ENCODE measurements around the gene FCRL6.

Gene FCRL6

DNA sequence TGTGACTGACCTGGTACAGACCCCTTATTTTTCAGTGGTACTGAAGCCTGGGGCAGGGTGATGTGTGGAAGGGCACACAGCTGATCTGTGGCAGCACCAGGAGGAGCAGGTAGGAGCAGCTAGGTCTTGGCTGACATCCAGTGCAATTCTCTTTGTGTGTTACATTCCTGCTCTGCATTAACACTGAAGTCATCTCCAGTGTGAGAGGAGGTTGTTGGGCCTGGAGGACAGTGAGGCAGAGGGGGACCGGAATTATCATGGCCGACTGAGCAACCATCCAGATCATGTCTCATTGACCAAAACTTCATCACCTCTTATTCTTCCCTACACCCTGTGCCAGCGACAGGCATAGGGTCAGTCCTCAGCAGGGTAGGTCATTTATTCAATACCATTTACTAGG is 26.0 kb downstream of the FCRL6 start:
- TF ChIP-seq, protein P1, sequence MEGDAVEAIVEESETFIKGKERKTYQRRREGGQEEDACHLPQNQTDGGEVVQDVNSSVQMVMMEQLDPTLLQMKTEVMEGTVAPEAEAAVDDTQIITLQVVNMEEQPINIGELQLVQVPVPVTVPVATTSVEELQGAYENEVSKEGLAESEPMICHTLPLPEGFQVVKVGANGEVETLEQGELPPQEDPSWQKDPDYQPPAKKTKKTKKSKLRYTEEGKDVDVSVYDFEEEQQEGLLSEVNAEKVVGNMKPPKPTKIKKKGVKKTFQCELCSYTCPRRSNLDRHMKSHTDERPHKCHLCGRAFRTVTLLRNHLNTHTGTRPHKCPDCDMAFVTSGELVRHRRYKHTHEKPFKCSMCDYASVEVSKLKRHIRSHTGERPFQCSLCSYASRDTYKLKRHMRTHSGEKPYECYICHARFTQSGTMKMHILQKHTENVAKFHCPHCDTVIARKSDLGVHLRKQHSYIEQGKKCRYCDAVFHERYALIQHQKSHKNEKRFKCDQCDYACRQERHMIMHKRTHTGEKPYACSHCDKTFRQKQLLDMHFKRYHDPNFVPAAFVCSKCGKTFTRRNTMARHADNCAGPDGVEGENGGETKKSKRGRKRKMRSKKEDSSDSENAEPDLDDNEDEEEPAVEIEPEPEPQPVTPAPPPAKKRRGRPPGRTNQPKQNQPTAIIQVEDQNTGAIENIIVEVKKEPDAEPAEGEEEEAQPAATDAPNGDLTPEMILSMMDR (IDR thresholded peaks at IDR 0.05; ENCODE audit: control extremely low read depth, extremely low read depth, low read depth, missing control alignments) = no peak
- POLR2A ChIA-PET = no interaction called here
- no peak for DNase-seq (ENCODE audit: extremely low spot score)
- CTCF ChIA-PET = interaction anchor here (1.5 to 2.0 kb wide), 2 partner anchors 29 to 218 kb away, joined by 3 to 7 read pairs; no protein-coding TSS in a partner anchor

DNA sequence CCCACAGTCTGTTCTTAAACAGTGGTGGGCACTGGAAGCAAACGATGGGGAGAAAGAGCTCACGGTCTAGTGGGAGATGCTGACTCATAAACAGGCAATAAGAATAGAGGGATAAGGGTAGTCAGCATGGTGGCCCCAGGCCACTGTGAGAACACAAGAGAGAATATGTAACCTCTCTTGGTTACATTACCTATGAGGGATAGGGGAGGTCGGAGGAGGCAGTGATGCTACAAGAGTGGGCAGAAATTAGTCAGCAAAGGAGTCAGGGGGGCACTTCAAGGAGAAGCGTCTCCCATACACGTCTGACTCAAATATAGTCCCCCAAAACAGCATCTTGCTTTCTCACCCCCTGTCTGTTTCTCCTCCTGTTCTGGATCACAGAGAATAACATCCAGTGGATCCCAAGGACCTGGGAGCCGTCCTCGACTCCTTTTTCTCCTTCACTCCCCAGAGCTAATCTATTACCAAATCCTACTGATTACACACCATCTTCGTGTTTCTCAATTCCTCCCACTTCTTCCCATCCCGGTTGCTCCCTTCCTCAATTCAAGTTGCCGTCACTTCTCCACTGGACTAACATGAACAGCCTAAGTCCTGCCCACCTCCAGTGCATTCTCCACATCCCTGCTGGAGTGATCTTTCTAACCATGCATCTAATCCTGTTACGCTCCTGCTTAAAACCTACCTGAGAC is 26.6 kb downstream of the FCRL6 start:
- POLR2A ChIA-PET = no interaction called here
- TF ChIP-seq, protein P1 (IDR thresholded peaks at IDR 0.05; ENCODE audit: control extremely low read depth, extremely low read depth, low read depth, missing control alignments) = no peak
- DNase-seq (ENCODE audit: extremely low spot score) = no peak
- CTCF ChIA-PET = interaction anchor here (1.2 to 2.8 kb wide), 3 partner anchors 22 to 217 kb away, joined by 3 to 8 read pairs (median 3); no protein-coding TSS in a partner anchor

DNA sequence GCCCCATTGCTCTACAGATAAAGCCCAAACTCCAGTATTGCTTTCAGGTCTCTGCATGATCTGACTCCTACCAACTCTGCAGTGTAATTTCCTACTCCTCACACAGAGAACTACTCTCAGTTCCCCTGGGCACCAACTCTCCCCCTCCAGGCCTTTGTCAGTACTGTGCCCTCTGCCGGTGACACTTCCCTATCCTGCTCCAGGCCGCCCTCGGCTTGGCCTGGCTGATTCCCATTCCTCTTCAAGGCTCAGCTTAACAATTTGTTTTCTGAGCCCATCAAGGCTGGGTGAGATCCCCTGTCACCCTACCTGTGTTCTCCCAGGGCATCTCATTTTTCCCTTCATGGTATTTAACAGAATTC is 27.1 kb downstream of the FCRL6 start:
- CTCF ChIA-PET = interaction anchor here (1.2 to 2.8 kb wide), 2 partner anchors 21 to 30 kb away, joined by 3 to 8 read pairs; no protein-coding TSS in a partner anchor
- peak; percentile 64 for DNase-seq (ENCODE audit: extremely low spot score)
- POLR2A ChIA-PET = no interaction called here
- TF ChIP-seq, protein P1 (IDR thresholded peaks at IDR 0.05; ENCODE audit: control extremely low read depth, extremely low read depth, low read depth, missing control alignments) = peak; percentile 38

DNA sequence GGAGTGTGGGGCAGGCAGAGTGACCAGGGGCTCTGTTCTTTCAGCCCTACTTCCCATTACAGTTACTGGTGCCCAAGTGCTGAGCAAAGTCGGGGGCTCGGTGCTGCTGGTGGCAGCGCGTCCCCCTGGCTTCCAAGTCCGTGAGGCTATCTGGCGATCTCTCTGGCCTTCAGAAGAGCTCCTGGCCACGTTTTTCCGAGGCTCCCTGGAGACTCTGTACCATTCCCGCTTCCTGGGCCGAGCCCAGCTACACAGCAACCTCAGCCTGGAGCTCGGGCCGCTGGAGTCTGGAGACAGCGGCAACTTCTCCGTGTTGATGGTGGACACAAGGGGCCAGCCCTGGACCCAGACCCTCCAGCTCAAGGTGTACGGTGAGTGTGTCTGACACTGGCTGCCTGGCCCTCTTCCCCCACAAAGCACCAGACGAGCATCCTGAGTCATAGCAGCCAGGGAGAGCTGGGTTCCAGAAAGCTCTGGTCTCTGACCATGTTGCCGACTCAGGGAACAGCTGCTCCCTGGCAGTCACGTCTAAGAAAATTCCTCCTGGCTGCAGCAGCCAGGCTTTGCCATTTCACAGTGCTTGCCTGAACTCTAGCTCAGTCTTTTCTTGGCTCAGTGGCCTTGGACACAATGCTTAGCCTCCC is 27.8 kb downstream of the FCRL6 start:
- CTCF ChIA-PET = interaction anchor here (2.8 kb wide), 1 partner anchor 31 kb away, joined by 8 read pairs; no protein-coding TSS in a partner anchor
- POLR2A ChIA-PET = no interaction called here
- TF ChIP-seq, protein P1 (IDR thresholded peaks at IDR 0.05; ENCODE audit: control extremely low read depth, extremely low read depth, low read depth, missing control alignments) = no peak
- no peak for DNase-seq (ENCODE audit: extremely low spot score)

DNA sequence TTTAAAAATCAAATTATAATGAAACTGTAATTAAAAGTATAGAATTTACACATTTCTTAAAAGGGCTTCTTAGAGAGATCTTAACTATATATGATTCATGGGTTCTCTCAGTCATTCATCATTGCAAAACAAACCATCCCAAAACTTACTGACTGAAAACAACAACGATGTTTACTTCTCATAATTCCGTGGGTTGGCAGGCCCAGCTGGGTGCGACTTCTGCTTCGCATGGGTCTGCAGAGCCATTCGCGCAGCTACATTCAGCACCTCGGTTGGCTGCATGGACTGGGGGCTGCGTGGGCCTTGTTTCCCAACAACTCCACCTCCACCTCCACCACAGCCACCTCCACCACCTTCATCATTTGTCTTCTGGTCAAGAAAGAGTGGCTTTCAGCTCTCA is 28.6 kb downstream of the FCRL6 start:
- TF ChIP-seq, protein P1 (IDR thresholded peaks at IDR 0.05; ENCODE audit: control extremely low read depth, extremely low read depth, low read depth, missing control alignments) = no peak
- CTCF ChIA-PET = interaction anchor here (2.1 to 2.8 kb wide), 2 partner anchors 11 to 32 kb away, joined by 8 to 9 read pairs; no protein-coding TSS in a partner anchor
- POLR2A ChIA-PET = no interaction called here
- DNase-seq (ENCODE audit: extremely low spot score) = no peak

DNA sequence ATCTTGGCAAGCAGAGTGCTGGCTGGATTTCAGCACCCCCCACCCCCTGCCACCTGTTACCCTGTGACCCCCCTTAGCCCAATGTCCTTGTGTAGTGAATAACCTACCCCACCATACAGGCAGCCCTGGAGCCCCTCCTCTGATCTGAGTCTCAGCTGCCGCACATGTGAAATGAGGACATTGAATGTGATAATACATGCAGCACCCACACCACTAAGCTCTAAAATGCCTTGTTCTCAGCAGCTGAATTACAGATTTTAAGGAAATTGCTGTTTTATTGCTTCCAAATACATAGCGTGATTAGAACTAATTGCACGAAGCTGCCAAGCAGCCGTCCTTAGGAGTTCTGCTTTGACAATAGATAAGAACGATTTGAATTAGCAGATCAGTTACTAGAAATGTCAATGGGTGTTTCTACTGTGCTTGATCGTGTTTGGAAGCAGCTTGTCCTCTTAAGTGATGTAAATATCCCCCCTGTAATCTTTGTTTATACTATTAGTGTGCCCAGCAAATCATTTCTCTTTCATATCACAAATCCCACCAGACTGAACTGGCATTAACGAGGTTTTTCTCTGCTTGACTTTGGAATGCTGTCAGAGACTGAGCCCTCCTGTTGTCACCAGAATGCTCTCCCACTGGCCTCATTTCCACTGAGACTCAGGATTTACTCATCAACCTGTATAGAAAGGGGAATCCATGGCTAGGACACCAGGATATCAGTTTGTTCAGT is 29.4 kb downstream of the FCRL6 start:
- ChIA-PET CTCF (interaction anchor here (0.9 to 2.9 kb wide), 11 partner anchors 8 to 699 kb away, joined by 3 to 10 read pairs (median 4); no protein-coding TSS in a partner anchor), POLR2A (no interaction called here)
- TF ChIP-seq, protein P1 (IDR thresholded peaks at IDR 0.05; ENCODE audit: control extremely low read depth, extremely low read depth, low read depth, missing control alignments) = no peak
- no peak for DNase-seq (ENCODE audit: extremely low spot score)
